Endothelial cell of umbilical vein (primary cell): ENCODE measurements around the gene SMG9. TPM values are rescaled to one million over a fixed set of nuclear protein-coding genes. Genes with fewer than 3 reads are reported as not detected.

Experiments used
- BruUV-seq: library from RNA; stranded (reverse); fragments of 400-500 nt; replicated peaks from 2 replicates; lab custom pipeline; 2021; lab: Mats Ljungman, UMichigan
- CTCF ChIA-PET: fragments of 300-600, 350-600 bp; sonication (Branson Sonifier 250); formaldehyde crosslinking; loops from one replicate; lab custom pipeline; 2021; ENCODE audit warnings: antibody characterized with exemption, inconsistent platforms; lab: Charles Lee
- POLR2A ChIA-PET: fragments of 300-600, 350-600 bp; sonication (Branson Sonifier 250); formaldehyde crosslinking; loops from one replicate; lab custom pipeline; 2021; ENCODE audit warnings: antibody characterized with exemption, inconsistent platforms; lab: Charles Lee
- DNase-seq: peaks from one replicate; pipeline ENCODE4 v3.0.0-alpha.2; 2011; ENCODE audit warnings: low read depth, low spot score
- FAIRE-seq: peaks from 2 replicates; lab custom pipeline; 2011; peaks lifted over from hg19 to GRCh38; lab: Jason Lieb, UNC
- H2AFZ ChIP-seq: 2 replicates; pipeline ENCODE4 v1.6.0; 2012; ENCODE audit warnings: low read depth, low read length, control low read depth, inconsistent platforms
- H3K27ac ChIP-seq: 2 replicates; pipeline ENCODE4 v1.5.1; 2011; ENCODE audit warnings: low read depth, mild to moderate bottlenecking, control low read depth, low read length, moderate library complexity; ENCODE audit not compliant: insufficient read depth
- H3K27me3 ChIP-seq, 2 experiments: 2 replicates each; pipeline versions ENCODE4 v1.6.0 to v1.6.1; 2011; ENCODE audit warnings: low read length in 2 of 2, mixed read lengths in 1 of 2; ENCODE audit not compliant: control insufficient read depth in 2 of 2, insufficient read depth in 2 of 2
- H3K36me3 ChIP-seq, 2 experiments: 2 replicates in 1 of 2; 3 replicates in 1 of 2; pipeline ENCODE4 v1.5.1; 2011; ENCODE audit warnings: low read length in 2 of 2, mild to moderate bottlenecking in 1 of 2, moderate library complexity in 1 of 2; ENCODE audit not compliant: control insufficient read depth in 2 of 2, insufficient read depth in 2 of 2; ENCODE audit errors: extremely low read depth in 1 of 2
- H3K4me1 ChIP-seq: 3 replicates; pipeline ENCODE4 v1.5.1; 2011; ENCODE audit warnings: mild to moderate bottlenecking, low read length; ENCODE audit not compliant: control insufficient read depth, insufficient read depth; ENCODE audit errors: extremely low read depth
- H3K4me2 ChIP-seq: 2 replicates; pipeline ENCODE4 v1.6.1; 2011; ENCODE audit warnings: low read length, control low read depth, mixed read lengths; ENCODE audit not compliant: insufficient read depth
- H3K4me3 ChIP-seq, 3 experiments: fragments of 200-600 bp in 1 of 3; sonication (generic), shearing (Covaris generic) in 1 of 3; replicated peaks in 1 of 3; 2 replicates each; pipeline ENCODE4 v1.5.1; 2011 to 2016; ENCODE audit warnings: control low read depth in 3 of 3, low read length in 3 of 3, mild to moderate bottlenecking in 2 of 3, inconsistent platforms in 1 of 3, low read depth in 1 of 3, moderate library complexity in 1 of 3; ENCODE audit not compliant: insufficient read depth in 1 of 3
- H3K79me2 ChIP-seq: 2 replicates; pipeline ENCODE4 v1.6.0; 2012; ENCODE audit warnings: low read length, inconsistent platforms; ENCODE audit not compliant: control insufficient read depth, insufficient read depth
- H3K9ac ChIP-seq: replicated peaks from 2 replicates; pipeline ENCODE3; 2011; ENCODE audit warnings: low read length, control low read depth; ENCODE audit not compliant: insufficient read depth; ENCODE audit errors: extremely low read depth
- H3K9me1 ChIP-seq: replicated peaks from 3 replicates; pipeline ENCODE4 v1.6.0; 2011; ENCODE audit warnings: mild to moderate bottlenecking, low read length; ENCODE audit not compliant: control insufficient read depth, insufficient read depth; ENCODE audit errors: extremely low read depth
- H3K9me3 ChIP-seq: replicated peaks from 2 replicates; pipeline ENCODE4 v1.5.1; 2012; ENCODE audit warnings: low read length, inconsistent platforms; ENCODE audit not compliant: control insufficient read depth, insufficient read depth
- H4K20me1 ChIP-seq: replicated peaks from 2 replicates; pipeline ENCODE3; 2011; ENCODE audit warnings: mild to moderate bottlenecking, low read length; ENCODE audit not compliant: control insufficient read depth, insufficient read depth; ENCODE audit errors: extremely low read depth
- CTCF ChIP-seq, 2 donors: IDR thresholded peaks; 1 replicate in 1 of 2; 2 replicates in 1 of 2; pipeline ENCODE4 v1.5.1; 2011; ENCODE audit warnings: low read length in 2 of 2, mild to moderate bottlenecking in 2 of 2, moderate library complexity in 2 of 2, control low read depth in 1 of 2, inconsistent platforms in 1 of 2, low read depth in 1 of 2; ENCODE audit not compliant: insufficient read depth in 1 of 2; ENCODE audit errors: extremely low read depth in 1 of 2
- EZH2 ChIP-seq: IDR thresholded peaks from 2 replicates; pipeline ENCODE4 v1.6.1; 2012; ENCODE audit warnings: borderline replicate concordance, low read depth, mild to moderate bottlenecking, moderate library complexity, low read length, inconsistent platforms; ENCODE audit not compliant: severe bottlenecking
- FOS ChIP-seq: IDR thresholded peaks from 2 replicates; pipeline ENCODE4 v1.6.1; 2011; ENCODE audit warnings: mild to moderate bottlenecking, low read length, moderate library complexity, borderline replicate concordance; ENCODE audit not compliant: insufficient read depth
- GATA2 ChIP-seq: IDR thresholded peaks from 2 replicates; pipeline ENCODE4 v1.7.0; 2011; ENCODE audit warnings: low read depth, mild to moderate bottlenecking, moderate library complexity, mixed read lengths, low read length; ENCODE audit not compliant: insufficient read length, insufficient read depth
- JUN ChIP-seq: IDR thresholded peaks from 2 replicates; pipeline ENCODE4 v1.6.1; 2011; ENCODE audit warnings: borderline replicate concordance, low read depth; ENCODE audit not compliant: insufficient read length, insufficient read depth
- MAX ChIP-seq: IDR thresholded peaks from 2 replicates; pipeline ENCODE4 v1.6.1; 2011; ENCODE audit not compliant: insufficient read depth, insufficient read length
- MYC ChIP-seq: IDR thresholded peaks from one replicate; pipeline ENCODE4 v1.6.1; 2011; ENCODE audit warnings: mild to moderate bottlenecking, low read depth, low read length
- POLR2A ChIP-seq: IDR thresholded peaks from 2 replicates; pipeline ENCODE4 v1.6.1; 2012; ENCODE audit warnings: low read depth, mild to moderate bottlenecking, control low read depth, low read length
- POLR2AphosphoS5 ChIP-seq: IDR thresholded peaks from 2 replicates; pipeline ENCODE4 v1.6.1; 2012; ENCODE audit warnings: low read depth, mild to moderate bottlenecking, control low read depth, low read length, moderate library complexity; ENCODE audit not compliant: insufficient read depth
- dilution Hi-C: fragments of 300-500 bp; cut with MboI; formaldehyde crosslinking; loops from one replicate; pipeline ENCODE4 v1.15.0; 2019; ENCODE audit warnings: low sequenced_read_pairs; ENCODE audit not compliant: extremely low pct_ligation_motif_present
- intact Hi-C: fragments of 100-400 bp; cut with micrococcal nuclease; formaldehyde crosslinking; loops from one replicate; pipeline ENCODE4 v1.10.0; 2022
- polyA plus RNA-seq, 4 experiments: library from polyadenylated mRNA; depleted of rRNA in 3 of 4; stranded (reverse) in 3 of 4; unstranded in 1 of 4; fragments of >200 nt; gene quantifications; 2 replicates each; pipeline versions ENCODE4 v1.2.1 to v1.2.3, GENCODE V29; 2011 to 2012; ENCODE audit warnings: missing spikeins in 1 of 4
- total RNA-seq: library from RNA; stranded (reverse); gene quantifications from 2 replicates; pipeline ENCODE4 v1.2.3, GENCODE V29; 2021

SMG9 gene
- total and polyA plus RNA-seq, 2 donors (not counting 3 experiments of a cell fraction or from before 2014, with no cell fraction given), result 25.5 to 45.0 TPM

- no peak for FAIRE-seq
- dilution Hi-C loops, result no loop called here
- POLR2A ChIA-PET, result no interaction called here
Observed at GRCh38 chr19:43690444-43690843, 64.3 kb downstream of the SMG9 start.

GRCh38 chr19:43688059-43688701 is 66.6 kb downstream of the SMG9 start:
- no peaks in the 10 kb centered on the region for H3K9me1 ChIP-seq
- POLR2A ChIA-PET, result interaction anchor here (0.6 kb wide), 1 partner anchor 104 kb away, joined by 3 read pairs; no protein-coding TSS in a partner anchor
- CTCF ChIA-PET, result interaction anchor here (1.0 to 1.6 kb wide), 3 partner anchors 10 to 122 kb away, joined by 3 to 8 read pairs (median 4); no protein-coding TSS in a partner anchor
- H3K27ac ChIP-seq, result no peak overlapping the region
- intact Hi-C loops (no loop called here), dilution Hi-C loops (no loop called here)
- H3K9ac ChIP-seq, result no peak overlapping the region
- no peaks in the 10 kb centered on the region for H3K79me2 ChIP-seq
- no peaks in the 10 kb centered on the region for H4K20me1 ChIP-seq
- H3K27me3 ChIP-seq, result peaks cover 0 to 5% of the 10 kb centered on the region in 2 experiments
- H3K4me2 ChIP-seq, result no peak overlapping the region
- no TSS peak for BruUV-seq
- H3K4me3 ChIP-seq, result no peak overlapping the region
- FAIRE-seq (no peak), DNase-seq (no peak)
- no peak overlapping the region for H2AFZ ChIP-seq
- no peaks in the 10 kb centered on the region for H3K36me3 ChIP-seq
- no peaks in the 10 kb centered on the region for H3K4me1 ChIP-seq
- H3K9me3 ChIP-seq, result no peaks in the 10 kb centered on the region
- TF ChIP-seq MYC (no peak), FOS (no peak), JUN (no peak), CTCF (IDR thresholded peaks at IDR 0.05; ENCODE audit: extremely low read depth in 1 of 2, insufficient read depth in 1 of 2, low read depth in 1 of 2, low read length in 2 of 2) (no peak), POLR2AphosphoS5 (no peak), EZH2 (no peak), POLR2A (no peak), GATA2 (no peak), MAX (no peak)

More at GRCh38 chr19:43690444-43690843, 64.3 kb downstream of the SMG9 start:
- Histone ChIP-seq H3K27ac (no peak overlapping the region), H4K20me1 (no peaks in the 10 kb centered on the region), H3K9me3 (no peaks in the 10 kb centered on the region), H3K4me2 (no peak overlapping the region), H2AFZ (no peak overlapping the region), H3K9me1 (no peaks in the 10 kb centered on the region), H3K9ac (no peak overlapping the region), H3K4me3 (no peak overlapping the region), H3K36me3 (no peaks in the 10 kb centered on the region), H3K79me2 (no peaks in the 10 kb centered on the region), H3K4me1 (no peaks in the 10 kb centered on the region), H3K27me3 (peaks cover 0 to 5% of the 10 kb centered on the region in 2 experiments)
- no peak for TF ChIP-seq POLR2A
- no peak for TF ChIP-seq EZH2
- no peak for TF ChIP-seq MYC
- no peak for TF ChIP-seq MAX
- intact Hi-C loops, result no loop called here
- CTCF ChIA-PET, result no interaction called here
- no TSS peak for BruUV-seq
- no peak for DNase-seq
